Liver (tissue), 9 donors: Measurements from ENCODE around the gene MMP13. TPM values are rescaled to one million over a fixed set of nuclear protein-coding genes. Genes with fewer than 3 reads are reported as not detected.

ENCODE experiments used
- DNase-seq: peaks from one replicate; pipeline ENCODE4 v3.0.0-alpha.2; 2017; ENCODE audit warnings: low spot score
- H3K27ac ChIP-seq, 2 donors: one replicate each; pipeline ENCODE4 v1.7.0; 2013; ENCODE audit warnings: inconsistent platforms in 2 of 2, low read length in 2 of 2, control low read depth in 1 of 2, low read depth in 1 of 2, mild to moderate bottlenecking in 1 of 2
- H3K27me3 ChIP-seq, 4 donors: one replicate each; pipeline versions ENCODE4 v1.6.1 to v1.7.0; 2013; ENCODE audit warnings: low read length in 3 of 4, inconsistent platforms in 1 of 4, mild to moderate bottlenecking in 1 of 4, moderate library complexity in 1 of 4; ENCODE audit not compliant: control insufficient read depth in 4 of 4, insufficient read depth in 4 of 4
- H3K36me3 ChIP-seq, 4 donors: one replicate each; pipeline versions ENCODE4 v1.6.1 to v1.7.0; 2013; ENCODE audit warnings: low read length in 3 of 4, mild to moderate bottlenecking in 3 of 4, low read depth in 1 of 4, moderate library complexity in 1 of 4; ENCODE audit not compliant: control insufficient read depth in 4 of 4, insufficient read depth in 3 of 4
- H3K4me1 ChIP-seq, 4 donors: one replicate each; pipeline versions ENCODE4 v1.6.1 to v1.7.0; 2013; ENCODE audit warnings: low read length in 3 of 4, mild to moderate bottlenecking in 3 of 4, moderate library complexity in 1 of 4; ENCODE audit not compliant: control insufficient read depth in 4 of 4, insufficient read depth in 4 of 4
- H3K4me3 ChIP-seq, 3 donors: one replicate each; pipeline versions ENCODE4 v1.6.1 to v1.7.0; 2013; ENCODE audit warnings: low read length in 3 of 3, control low read depth in 1 of 3, low read depth in 1 of 3, mild to moderate bottlenecking in 1 of 3
- H3K9ac ChIP-seq, 2 donors: one replicate each; pipeline ENCODE4 v1.7.0; 2013; ENCODE audit warnings: low read length in 2 of 2, mild to moderate bottlenecking in 2 of 2, moderate library complexity in 2 of 2, control low read depth in 1 of 2, low read depth in 1 of 2
- H3K9me3 ChIP-seq, 4 donors: one replicate each; pipeline versions ENCODE4 v1.6.1 to v1.7.0; 2013; ENCODE audit warnings: low read length in 3 of 4; ENCODE audit not compliant: control insufficient read depth in 4 of 4
- ATF3 ChIP-seq: IDR thresholded peaks from 2 replicates; pipeline ENCODE4 v1.6.1; 2016; ENCODE audit warnings: antibody characterized with exemption
- EGR1 ChIP-seq, 2 donors: IDR thresholded peaks; 2 replicates each; pipeline ENCODE4 v1.6.1; 2016 to 2018; ENCODE audit warnings: antibody characterized with exemption in 2 of 2, low read depth in 2 of 2
- FOXA1 ChIP-seq: IDR thresholded peaks from 2 replicates; pipeline ENCODE4 v1.6.1; 2016; ENCODE audit warnings: antibody characterized with exemption
- FOXA2 ChIP-seq: IDR thresholded peaks from 2 replicates; pipeline ENCODE4 v1.6.1; 2016; ENCODE audit warnings: antibody characterized with exemption
- GABPA ChIP-seq, 2 donors: IDR thresholded peaks in 1 of 2; conservative IDR thresholded peaks in 1 of 2; 2 replicates each; pipeline ENCODE4 v1.6.1; 2016; ENCODE audit warnings: antibody characterized with exemption in 2 of 2, mild to moderate bottlenecking in 1 of 2, moderate library complexity in 1 of 2
- HNF4A ChIP-seq, 2 donors: conservative IDR thresholded peaks; 2 replicates each; pipeline ENCODE4 v1.6.1; 2016; ENCODE audit warnings: antibody characterized with exemption in 2 of 2, mild to moderate bottlenecking in 2 of 2
- HNF4G ChIP-seq: IDR thresholded peaks from 2 replicates; pipeline ENCODE4 v1.6.1; 2016; ENCODE audit warnings: antibody characterized with exemption
- MAX ChIP-seq: IDR thresholded peaks from 2 replicates; pipeline ENCODE4 v1.6.1; 2016; ENCODE audit warnings: antibody characterized with exemption
- NR2F2 ChIP-seq: IDR thresholded peaks from 2 replicates; pipeline ENCODE4 v1.6.1; 2016; ENCODE audit warnings: antibody characterized with exemption
- RAD21 ChIP-seq, 2 donors: IDR thresholded peaks; 2 replicates each; pipeline ENCODE4 v1.6.1; 2016; ENCODE audit warnings: antibody characterized with exemption in 2 of 2, mild to moderate bottlenecking in 2 of 2
- REST ChIP-seq: IDR thresholded peaks from 2 replicates; pipeline ENCODE4 v1.6.1; 2016; ENCODE audit warnings: antibody characterized with exemption, mild to moderate bottlenecking
- RXRA ChIP-seq, 2 donors: IDR thresholded peaks; 2 replicates each; pipeline ENCODE4 v1.6.1; 2017 to 2018; ENCODE audit warnings: antibody characterized with exemption in 2 of 2, mild to moderate bottlenecking in 1 of 2
- SP1 ChIP-seq: IDR thresholded peaks from 2 replicates; pipeline ENCODE4 v1.6.1; 2018; ENCODE audit warnings: antibody characterized with exemption, mild to moderate bottlenecking
- TAF1 ChIP-seq: conservative IDR thresholded peaks from 2 replicates; pipeline ENCODE4 v1.6.1; 2016; ENCODE audit warnings: antibody characterized with exemption, mild to moderate bottlenecking
- YY1 ChIP-seq: IDR thresholded peaks from 2 replicates; pipeline ENCODE4 v1.6.1; 2016; ENCODE audit warnings: antibody characterized with exemption, mild to moderate bottlenecking
- ZBTB33 ChIP-seq: IDR thresholded peaks from 2 replicates; pipeline ENCODE4 v1.6.1; 2016; ENCODE audit warnings: antibody characterized with exemption
- WGBS: extraction: QIAGEN DNeasy Blood & Tissue Kit; methylation state at CpG from one replicate; pipeline ENCODE4 v1.1.7; 2013; 5-methylcytosine and 5-hydroxymethylcytosine counted together
- polyA plus RNA-seq, 2 donors: library from polyadenylated mRNA; stranded (reverse) in 1 of 2; unstranded in 1 of 2; fragments of 200-250 nt in 1 of 2; fragments of >200 nt in 1 of 2; fragmentation: Nextera tagmentation in 1 of 2; extraction: Ambion mirVana in 1 of 2; gene quantifications; one replicate each; pipeline versions ENCODE4 v1.2.1 to v1.2.3, GENCODE V29; 2013 to 2015
- total RNA-seq, 2 donors: library from RNA; depleted of rRNA; stranded (reverse); fragments of >200 nt; gene quantifications; one replicate each; pipeline ENCODE4 v1.2.3, GENCODE V29; 2014
- donor health status: healthy.
- donor health status: healthy.
- donor health status: healthy.
- donor health status: healthy.
- donor health status: healthy.

Gene MMP13
- total and polyA plus RNA-seq, 4 donors: not detected

GRCh38 chr11:102934735-102935134 lies 20.8 kb downstream of the MMP13 start:
- TF ChIP-seq YY1 (no peak), HNF4G (no peak), HNF4A (conservative IDR thresholded peaks at IDR 0.05) (no peak), FOXA1 (no peak), EGR1 (IDR thresholded peaks at IDR 0.05; ENCODE audit: low read depth in 2 of 2) (no peak), FOXA2 (no peak), GABPA (IDR thresholded peaks at IDR 0.05 in 1 of 2, conservative IDR thresholded peaks at IDR 0.05 in 1 of 2) (no peak), SP1 (no peak), RXRA (IDR thresholded peaks at IDR 0.05) (no peak)
- WGBS: 78% methylated on average over 4 of the region's 4 CpGs
- Histone ChIP-seq H3K4me1 (peaks cover 0 to 10% (median 4%) of the 10 kb centered on the region in 4 donors), H3K27me3 (no peaks in the 10 kb centered on the region), H3K4me3 (no peak overlapping the region), H3K9ac (no peak overlapping the region), H3K9me3 (no peaks in the 10 kb centered on the region), H3K27ac (no peak overlapping the region), H3K36me3 (no peaks in the 10 kb centered on the region)
- no peak for DNase-seq

- WGBS: 82% methylated on average over 3 of the region's 3 CpGs
- TF ChIP-seq EGR1 (IDR thresholded peaks at IDR 0.05; ENCODE audit: low read depth in 2 of 2) (no peak), HNF4A (conservative IDR thresholded peaks at IDR 0.05) (no peak), ATF3 (no peak), YY1 (no peak), REST (no peak), GABPA (IDR thresholded peaks at IDR 0.05 in 1 of 2, conservative IDR thresholded peaks at IDR 0.05 in 1 of 2) (no peak), RAD21 (IDR thresholded peaks at IDR 0.05) (no peak), FOXA1 (no peak), HNF4G (no peak)
Measured at GRCh38 chr11:102933627-102934026, 21.9 kb downstream of the MMP13 start.

GRCh38 chr11:102932678-102933077 lies 22.9 kb downstream of the MMP13 start:
- no peaks in the 10 kb centered on the region for H3K27me3 ChIP-seq
- no peak overlapping the region for H3K27ac ChIP-seq
- TF ChIP-seq HNF4G (no peak), YY1 (no peak), GABPA (IDR thresholded peaks at IDR 0.05 in 1 of 2, conservative IDR thresholded peaks at IDR 0.05 in 1 of 2) (no peak), TAF1 (no peak), RAD21 (IDR thresholded peaks at IDR 0.05) (no peak), RXRA (IDR thresholded peaks at IDR 0.05) (no peak), SP1 (no peak), REST (no peak), EGR1 (IDR thresholded peaks at IDR 0.05; ENCODE audit: low read depth in 2 of 2) (no peak), MAX (no peak), NR2F2 (no peak), ZBTB33 (no peak), ATF3 (no peak), HNF4A (conservative IDR thresholded peaks at IDR 0.05) (no peak), FOXA1 (no peak)
- H3K9me3 ChIP-seq: no peaks in the 10 kb centered on the region
- 88% methylated on average over 7 of the region's 7 CpGs for WGBS
- no peaks in the 10 kb centered on the region for H3K36me3 ChIP-seq
- peaks cover 0 to 14% (median 5%) of the 10 kb centered on the region in 4 donors for H3K4me1 ChIP-seq
- DNase-seq: no peak
- H3K9ac ChIP-seq: no peak overlapping the region
- no peak overlapping the region for H3K4me3 ChIP-seq

More at GRCh38 chr11:102933627-102934026, 21.9 kb downstream of the MMP13 start:
- H3K4me1 ChIP-seq: peaks cover 0 to 11% (median 5%) of the 10 kb centered on the region in 4 donors
- no peak for DNase-seq
- H3K27me3 ChIP-seq: no peaks in the 10 kb centered on the region
- no peak overlapping the region for H3K4me3 ChIP-seq
- H3K9ac ChIP-seq: no peak overlapping the region
- no peaks in the 10 kb centered on the region for H3K36me3 ChIP-seq
- H3K9me3 ChIP-seq: no peaks in the 10 kb centered on the region
- H3K27ac ChIP-seq: no peak overlapping the region
